ENCODE data around the gene HNRNPA2B1. TPM values are rescaled to one million over a fixed set of nuclear protein-coding genes. Genes with fewer than 3 reads are reported as not detected.

HNRNPA2B1 gene
- total RNA-seq, 1 experiment from 2014 or later = 1,137 TPM

DNA sequence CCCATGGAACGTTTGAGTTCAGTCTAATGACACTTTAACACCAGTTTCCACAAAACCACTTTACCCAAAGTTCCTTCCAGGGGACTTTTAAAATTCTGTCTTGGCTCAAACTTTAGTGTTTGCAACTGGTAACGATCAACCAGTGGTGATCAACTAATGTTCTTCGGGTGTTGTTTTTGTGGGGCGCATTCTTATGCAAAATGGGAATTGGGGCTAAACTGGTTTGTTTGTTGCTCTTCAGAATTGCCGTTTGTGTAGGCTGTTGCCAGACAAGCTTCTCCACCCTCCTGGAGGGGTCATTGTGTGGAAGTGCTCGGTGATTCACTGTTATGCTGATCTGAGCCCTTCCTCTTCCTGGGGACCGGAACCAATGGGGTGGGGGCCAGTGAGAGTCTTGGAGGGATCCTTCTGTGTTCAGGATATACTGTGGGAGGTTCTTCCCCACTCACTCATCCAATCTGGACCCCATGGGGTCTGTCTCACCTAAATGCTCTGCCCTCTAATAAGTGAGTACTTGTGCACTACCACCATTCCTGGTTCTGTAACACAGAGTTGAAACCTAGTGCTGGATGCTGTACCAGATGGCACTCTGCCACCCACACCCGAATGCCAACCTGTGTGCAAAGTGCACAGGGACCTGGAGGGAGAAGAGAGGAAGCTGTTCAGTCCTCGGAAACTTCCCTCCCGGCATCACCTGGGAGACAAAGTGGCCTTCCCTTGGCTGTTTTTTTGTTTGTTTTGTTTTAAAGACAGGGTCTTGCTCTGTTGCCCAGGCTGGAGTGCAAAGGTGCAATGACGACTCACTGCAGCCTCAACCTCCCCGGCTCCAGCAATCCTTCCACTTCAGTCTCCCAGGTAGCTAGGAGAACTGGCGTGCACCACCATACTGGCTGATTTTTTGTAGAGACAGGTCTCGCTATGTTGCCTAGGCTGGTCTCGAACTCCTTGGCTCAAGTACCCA, 46.4 kb downstream of the HNRNPA2B1 start:
- H3K79me2 ChIP-seq (ENCODE audit: insufficient read depth, low read length) = peaks cover 51% of the 10 kb centered on the region
- H3K9ac ChIP-seq (ENCODE audit: extremely low read depth, insufficient read length, low read length) = peak overlapping the region; percentile 88
- DNase-seq = peak; percentile 87
- H4K5ac ChIP-seq (ENCODE audit: insufficient read length, low read depth, low read length) = peak overlapping the region; percentile 7
- TF ChIP-seq, protein P1, sequence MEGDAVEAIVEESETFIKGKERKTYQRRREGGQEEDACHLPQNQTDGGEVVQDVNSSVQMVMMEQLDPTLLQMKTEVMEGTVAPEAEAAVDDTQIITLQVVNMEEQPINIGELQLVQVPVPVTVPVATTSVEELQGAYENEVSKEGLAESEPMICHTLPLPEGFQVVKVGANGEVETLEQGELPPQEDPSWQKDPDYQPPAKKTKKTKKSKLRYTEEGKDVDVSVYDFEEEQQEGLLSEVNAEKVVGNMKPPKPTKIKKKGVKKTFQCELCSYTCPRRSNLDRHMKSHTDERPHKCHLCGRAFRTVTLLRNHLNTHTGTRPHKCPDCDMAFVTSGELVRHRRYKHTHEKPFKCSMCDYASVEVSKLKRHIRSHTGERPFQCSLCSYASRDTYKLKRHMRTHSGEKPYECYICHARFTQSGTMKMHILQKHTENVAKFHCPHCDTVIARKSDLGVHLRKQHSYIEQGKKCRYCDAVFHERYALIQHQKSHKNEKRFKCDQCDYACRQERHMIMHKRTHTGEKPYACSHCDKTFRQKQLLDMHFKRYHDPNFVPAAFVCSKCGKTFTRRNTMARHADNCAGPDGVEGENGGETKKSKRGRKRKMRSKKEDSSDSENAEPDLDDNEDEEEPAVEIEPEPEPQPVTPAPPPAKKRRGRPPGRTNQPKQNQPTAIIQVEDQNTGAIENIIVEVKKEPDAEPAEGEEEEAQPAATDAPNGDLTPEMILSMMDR (conservative IDR thresholded peaks at IDR 0.05) = peak; percentile 7; the same call in 1 of the 3 replicates
- peaks cover 4% of the 10 kb centered on the region for H3K79me1 ChIP-seq (ENCODE audit: insufficient read depth, low read depth, low read length, poor library complexity, severe bottlenecking)
- peak overlapping the region; percentile 17 for H2BK5ac ChIP-seq (ENCODE audit: insufficient read length, low read length)
- Mint-ChIP-seq H3K27ac (peak overlapping the region; percentile 97 to 100 (median 97)), H3K36me3 (ENCODE audit: insufficient read depth in 1 of 3, low read depth in 3 of 3) (peaks cover 0 to 36% (median 0%) of the 10 kb centered on the region in 3 experiments; a peak in 3 of 7 replicates), H3K27me3 (ENCODE audit: low read depth) (peaks cover 20% of the 10 kb centered on the region), H3K4me1 (peaks cover 70 to 74% of the 10 kb centered on the region in 2 experiments), H3K9me3 (no peaks in the 10 kb centered on the region; a peak in 1 of 5 replicates), H3K4me3 (peak overlapping the region; percentile 93 to 100)
- peak overlapping the region; percentile 95 for H2AK5ac ChIP-seq (ENCODE audit: insufficient read length, low read length)
- H3K14ac ChIP-seq (ENCODE audit: insufficient read depth, low read length) = peak overlapping the region; percentile 60
- H3K4me1 ChIP-seq (ENCODE audit: insufficient read depth, low read length) = peaks cover 29% of the 10 kb centered on the region
- no peaks in the 10 kb centered on the region for H4K20me1 ChIP-seq (ENCODE audit: control insufficient read depth, insufficient read depth, insufficient read length)
- H2BK12ac ChIP-seq (ENCODE audit: insufficient read length, low read depth, low read length) = peak overlapping the region; percentile 78
- H3T11ph ChIP-seq (ENCODE audit: low read length) = no peak overlapping the region
- no peaks in the 10 kb centered on the region for H3K9me3 ChIP-seq (ENCODE audit: control insufficient read depth, low read depth, low read length)
- H3K23me2 ChIP-seq (ENCODE audit: insufficient read length, low read depth, low read length, poor library complexity, severe bottlenecking) = peaks cover 11% of the 10 kb centered on the region
- H3K56ac ChIP-seq (ENCODE audit: insufficient read length, low read depth, low read length) = peak overlapping the region; percentile 11
- H3K4me2 ChIP-seq (ENCODE audit: insufficient read depth, insufficient read length, low read length) = peak overlapping the region; percentile 59
- H4K8ac ChIP-seq (replicated peaks; ENCODE audit: insufficient read length, low read depth, low read length) = peak overlapping the region; percentile 74
- no peaks in the 10 kb centered on the region for H3K27me3 ChIP-seq (ENCODE audit: insufficient read depth, low read length)
- no CpG with 5 or more reads among the region's 15 CpGs for WGBS (ENCODE audit: extremely low coverage, insufficient read length, low lambda C conversion rate)
- peak overlapping the region; percentile 59 for H3K18ac ChIP-seq (ENCODE audit: insufficient read length, low read depth, low read length)
- peak overlapping the region; percentile 25 for H4K91ac ChIP-seq (ENCODE audit: insufficient read length, low read depth, low read length)
- peak overlapping the region; percentile 94 for H3K27ac ChIP-seq (ENCODE audit: insufficient read length, low read depth, low read length)
- H2BK15ac ChIP-seq (ENCODE audit: low read depth, low read length) = no peak overlapping the region
- no peak overlapping the region for H2BK20ac ChIP-seq (ENCODE audit: low read depth, low read length, poor library complexity, severe bottlenecking)
- H2AFZ ChIP-seq (ENCODE audit: low read length) = no peak overlapping the region
- H2BK120ac ChIP-seq (ENCODE audit: low read depth, low read length, poor library complexity, severe bottlenecking) = no peak overlapping the region
- peak overlapping the region; percentile 7 for H3K23ac ChIP-seq (ENCODE audit: insufficient read length, low read depth, low read length)
- H3K4ac ChIP-seq (ENCODE audit: low read depth, low read length) = peak overlapping the region; percentile 14
